GM18907 (cell line): Measurements from ENCODE around the gene CFI.

Experiments used
- ATAC-seq: cut with Tn5 transposase; IDR thresholded peaks from one replicate; pipeline ENCODE4 v1.9.1; 2021; ENCODE audit warnings: mild to moderate bottlenecking, moderate library complexity; ENCODE audit not compliant: unreplicated experiment

The CFI gene

DNA sequence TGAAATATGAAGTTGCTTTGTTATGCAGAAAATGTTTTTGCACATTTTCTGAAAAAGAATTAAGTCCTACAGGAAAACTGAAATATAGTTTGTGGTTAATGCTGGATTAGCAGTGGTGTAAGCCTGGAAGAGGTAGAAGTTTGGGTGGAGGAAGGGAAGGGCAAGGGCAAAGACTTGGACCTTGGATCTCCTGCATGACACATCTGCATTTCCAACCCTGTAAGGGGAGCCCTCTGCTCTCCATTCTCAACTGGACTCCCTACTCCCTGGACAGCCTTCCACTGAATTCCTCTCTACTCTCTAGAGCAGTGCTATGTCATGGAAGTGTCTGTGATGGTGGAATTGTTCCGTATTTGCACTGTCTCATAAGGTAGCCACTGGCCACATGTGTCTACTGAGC lies 103.1 kb downstream of the CFI start:
- ATAC-seq = no peak

DNA sequence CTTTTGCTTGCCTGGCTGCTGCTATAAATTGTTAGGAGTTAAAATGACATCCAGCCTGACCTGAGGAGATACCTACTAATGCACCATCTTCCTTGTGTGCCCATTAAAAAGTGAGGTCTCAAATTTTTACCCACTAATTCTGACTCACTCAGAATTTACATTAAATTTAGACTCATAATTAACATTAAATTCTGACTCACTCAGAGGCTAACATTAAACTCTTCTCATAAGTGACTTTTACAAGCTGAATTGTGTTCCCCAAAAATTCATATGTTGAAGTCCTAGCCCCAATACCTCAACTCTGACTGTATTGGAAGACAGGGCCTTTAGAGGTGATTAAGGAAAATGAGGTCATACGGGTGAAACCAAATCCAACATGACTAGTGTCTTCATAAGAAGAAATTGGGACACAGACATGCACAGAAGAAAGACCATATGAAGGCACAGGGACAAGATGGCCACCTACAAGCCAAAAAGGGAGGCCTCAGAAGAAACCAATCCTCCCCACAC lies 110.3 kb downstream of the CFI start:
- ATAC-seq = no peak
